Endothelial cell of umbilical vein (primary cell): ENCODE results near the gene EFNA5. TPM values are rescaled to one million over a fixed set of nuclear protein-coding genes. Genes with fewer than 3 reads are reported as not detected.

Source experiments
- BruUV-seq: library from RNA; stranded (reverse); fragments of 400-500 nt; replicated peaks from 2 replicates; lab custom pipeline; 2021; lab: Mats Ljungman, UMichigan
- CTCF ChIA-PET: fragments of 300-600, 350-600 bp; sonication (Branson Sonifier 250); formaldehyde crosslinking; loops from one replicate; lab custom pipeline; 2021; ENCODE audit warnings: antibody characterized with exemption, inconsistent platforms; lab: Charles Lee
- POLR2A ChIA-PET: fragments of 300-600, 350-600 bp; sonication (Branson Sonifier 250); formaldehyde crosslinking; loops from one replicate; lab custom pipeline; 2021; ENCODE audit warnings: antibody characterized with exemption, inconsistent platforms; lab: Charles Lee
- DNase-seq: peaks from one replicate; pipeline ENCODE4 v3.0.0-alpha.2; 2011; ENCODE audit warnings: low read depth, low spot score
- FAIRE-seq: peaks from 2 replicates; lab custom pipeline; 2011; peaks lifted over from hg19 to GRCh38; lab: Jason Lieb, UNC
- H2AFZ ChIP-seq: 2 replicates; pipeline ENCODE4 v1.6.0; 2012; ENCODE audit warnings: low read depth, low read length, control low read depth, inconsistent platforms
- H3K27ac ChIP-seq: 2 replicates; pipeline ENCODE4 v1.5.1; 2011; ENCODE audit warnings: low read depth, mild to moderate bottlenecking, control low read depth, low read length, moderate library complexity; ENCODE audit not compliant: insufficient read depth
- H3K27me3 ChIP-seq, 2 experiments: 2 replicates each; pipeline versions ENCODE4 v1.6.0 to v1.6.1; 2011; ENCODE audit warnings: low read length in 2 of 2, mixed read lengths in 1 of 2; ENCODE audit not compliant: control insufficient read depth in 2 of 2, insufficient read depth in 2 of 2
- H3K36me3 ChIP-seq, 2 experiments: 2 replicates in 1 of 2; 3 replicates in 1 of 2; pipeline ENCODE4 v1.5.1; 2011; ENCODE audit warnings: low read length in 2 of 2, mild to moderate bottlenecking in 1 of 2, moderate library complexity in 1 of 2; ENCODE audit not compliant: control insufficient read depth in 2 of 2, insufficient read depth in 2 of 2; ENCODE audit errors: extremely low read depth in 1 of 2
- H3K4me1 ChIP-seq: 3 replicates; pipeline ENCODE4 v1.5.1; 2011; ENCODE audit warnings: mild to moderate bottlenecking, low read length; ENCODE audit not compliant: control insufficient read depth, insufficient read depth; ENCODE audit errors: extremely low read depth
- H3K4me2 ChIP-seq: 2 replicates; pipeline ENCODE4 v1.6.1; 2011; ENCODE audit warnings: low read length, control low read depth, mixed read lengths; ENCODE audit not compliant: insufficient read depth
- H3K4me3 ChIP-seq, 3 experiments: fragments of 200-600 bp in 1 of 3; sonication (generic), shearing (Covaris generic) in 1 of 3; replicated peaks in 1 of 3; 2 replicates each; pipeline ENCODE4 v1.5.1; 2011 to 2016; ENCODE audit warnings: control low read depth in 3 of 3, low read length in 3 of 3, mild to moderate bottlenecking in 2 of 3, inconsistent platforms in 1 of 3, low read depth in 1 of 3, moderate library complexity in 1 of 3; ENCODE audit not compliant: insufficient read depth in 1 of 3
- H3K79me2 ChIP-seq: 2 replicates; pipeline ENCODE4 v1.6.0; 2012; ENCODE audit warnings: low read length, inconsistent platforms; ENCODE audit not compliant: control insufficient read depth, insufficient read depth
- H3K9ac ChIP-seq: replicated peaks from 2 replicates; pipeline ENCODE3; 2011; ENCODE audit warnings: low read length, control low read depth; ENCODE audit not compliant: insufficient read depth; ENCODE audit errors: extremely low read depth
- H3K9me1 ChIP-seq: replicated peaks from 3 replicates; pipeline ENCODE4 v1.6.0; 2011; ENCODE audit warnings: mild to moderate bottlenecking, low read length; ENCODE audit not compliant: control insufficient read depth, insufficient read depth; ENCODE audit errors: extremely low read depth
- H3K9me3 ChIP-seq: replicated peaks from 2 replicates; pipeline ENCODE4 v1.5.1; 2012; ENCODE audit warnings: low read length, inconsistent platforms; ENCODE audit not compliant: control insufficient read depth, insufficient read depth
- H4K20me1 ChIP-seq: replicated peaks from 2 replicates; pipeline ENCODE3; 2011; ENCODE audit warnings: mild to moderate bottlenecking, low read length; ENCODE audit not compliant: control insufficient read depth, insufficient read depth; ENCODE audit errors: extremely low read depth
- CTCF ChIP-seq, 2 donors: IDR thresholded peaks; 1 replicate in 1 of 2; 2 replicates in 1 of 2; pipeline ENCODE4 v1.5.1; 2011; ENCODE audit warnings: low read length in 2 of 2, mild to moderate bottlenecking in 2 of 2, moderate library complexity in 2 of 2, control low read depth in 1 of 2, inconsistent platforms in 1 of 2, low read depth in 1 of 2; ENCODE audit not compliant: insufficient read depth in 1 of 2; ENCODE audit errors: extremely low read depth in 1 of 2
- EZH2 ChIP-seq: IDR thresholded peaks from 2 replicates; pipeline ENCODE4 v1.6.1; 2012; ENCODE audit warnings: borderline replicate concordance, low read depth, mild to moderate bottlenecking, moderate library complexity, low read length, inconsistent platforms; ENCODE audit not compliant: severe bottlenecking
- FOS ChIP-seq: IDR thresholded peaks from 2 replicates; pipeline ENCODE4 v1.6.1; 2011; ENCODE audit warnings: mild to moderate bottlenecking, low read length, moderate library complexity, borderline replicate concordance; ENCODE audit not compliant: insufficient read depth
- GATA2 ChIP-seq: IDR thresholded peaks from 2 replicates; pipeline ENCODE4 v1.7.0; 2011; ENCODE audit warnings: low read depth, mild to moderate bottlenecking, moderate library complexity, mixed read lengths, low read length; ENCODE audit not compliant: insufficient read length, insufficient read depth
- JUN ChIP-seq: IDR thresholded peaks from 2 replicates; pipeline ENCODE4 v1.6.1; 2011; ENCODE audit warnings: borderline replicate concordance, low read depth; ENCODE audit not compliant: insufficient read length, insufficient read depth
- MAX ChIP-seq: IDR thresholded peaks from 2 replicates; pipeline ENCODE4 v1.6.1; 2011; ENCODE audit not compliant: insufficient read depth, insufficient read length
- MYC ChIP-seq: IDR thresholded peaks from one replicate; pipeline ENCODE4 v1.6.1; 2011; ENCODE audit warnings: mild to moderate bottlenecking, low read depth, low read length
- POLR2A ChIP-seq: IDR thresholded peaks from 2 replicates; pipeline ENCODE4 v1.6.1; 2012; ENCODE audit warnings: low read depth, mild to moderate bottlenecking, control low read depth, low read length
- POLR2AphosphoS5 ChIP-seq: IDR thresholded peaks from 2 replicates; pipeline ENCODE4 v1.6.1; 2012; ENCODE audit warnings: low read depth, mild to moderate bottlenecking, control low read depth, low read length, moderate library complexity; ENCODE audit not compliant: insufficient read depth
- dilution Hi-C: fragments of 300-500 bp; cut with MboI; formaldehyde crosslinking; loops from one replicate; pipeline ENCODE4 v1.15.0; 2019; ENCODE audit warnings: low sequenced_read_pairs; ENCODE audit not compliant: extremely low pct_ligation_motif_present
- intact Hi-C: fragments of 100-400 bp; cut with micrococcal nuclease; formaldehyde crosslinking; loops from one replicate; pipeline ENCODE4 v1.10.0; 2022
- polyA plus RNA-seq, 4 experiments: library from polyadenylated mRNA; depleted of rRNA in 3 of 4; stranded (reverse) in 3 of 4; unstranded in 1 of 4; fragments of >200 nt; gene quantifications; 2 replicates each; pipeline versions ENCODE4 v1.2.1 to v1.2.3, GENCODE V29; 2011 to 2012; ENCODE audit warnings: missing spikeins in 1 of 4
- total RNA-seq: library from RNA; stranded (reverse); gene quantifications from 2 replicates; pipeline ENCODE4 v1.2.3, GENCODE V29; 2021

EFNA5 gene
- total and polyA plus RNA-seq, 2 donors (not counting 3 experiments of a cell fraction or from before 2014, with no cell fraction given), result 13.6 to 22.1 TPM

- ChIA-PET POLR2A (no interaction called here), CTCF (interaction anchor here (1.3 kb wide), 1 partner anchor 9 kb away, joined by 4 read pairs; no protein-coding TSS in a partner anchor)
- Histone ChIP-seq H3K4me1 (no peaks in the 10 kb centered on the region), H3K27me3 (no peaks in the 10 kb centered on the region), H3K79me2 (no peaks in the 10 kb centered on the region), H3K9me1 (no peaks in the 10 kb centered on the region), H2AFZ (no peak overlapping the region), H4K20me1 (no peaks in the 10 kb centered on the region), H3K36me3 (no peaks in the 10 kb centered on the region), H3K9me3 (no peaks in the 10 kb centered on the region), H3K4me3 (no peak overlapping the region), H3K4me2 (no peak overlapping the region), H3K27ac (no peak overlapping the region), H3K9ac (no peak overlapping the region)
- DNase-seq (no peak), FAIRE-seq (no peak)
- intact Hi-C loops (no loop called here), dilution Hi-C loops (no loop called here)
- no peak for TF ChIP-seq MYC
- no peak for TF ChIP-seq EZH2
- no peak for TF ChIP-seq GATA2
- BruUV-seq, result no TSS peak
Observed at GRCh38 chr5:107408564-107408963, 262.2 kb downstream of the EFNA5 start.

- TF ChIP-seq FOS (no peak), CTCF (IDR thresholded peaks at IDR 0.05; ENCODE audit: extremely low read depth in 1 of 2, insufficient read depth in 1 of 2, low read depth in 1 of 2, low read length in 2 of 2) (no peak), EZH2 (no peak), MAX (no peak), POLR2A (no peak), MYC (no peak), GATA2 (no peak), JUN (no peak), POLR2AphosphoS5 (no peak)
- no TSS peak for BruUV-seq
- H3K27ac ChIP-seq, result no peak overlapping the region
- no peak overlapping the region for H3K4me2 ChIP-seq
- H4K20me1 ChIP-seq, result no peaks in the 10 kb centered on the region
- no peak overlapping the region for H3K9ac ChIP-seq
- no peak for FAIRE-seq
- intact Hi-C loops, result no loop called here
- H3K27me3 ChIP-seq, result no peaks in the 10 kb centered on the region
- H3K9me3 ChIP-seq, result no peaks in the 10 kb centered on the region
- H3K36me3 ChIP-seq, result no peaks in the 10 kb centered on the region
- dilution Hi-C loops, result no loop called here
- no peak for DNase-seq
- CTCF ChIA-PET, result interaction anchor here (0.5 to 1.9 kb wide), 3 partner anchors 10 to 35 kb away, joined by 4 to 5 read pairs (median 4); no protein-coding TSS in a partner anchor
- H3K9me1 ChIP-seq, result no peaks in the 10 kb centered on the region
- no peak overlapping the region for H2AFZ ChIP-seq
- H3K79me2 ChIP-seq, result no peaks in the 10 kb centered on the region
- H3K4me3 ChIP-seq, result no peak overlapping the region
- POLR2A ChIA-PET, result no interaction called here
- no peaks in the 10 kb centered on the region for H3K4me1 ChIP-seq
Observed at GRCh38 chr5:107407713-107408298, 262.9 kb downstream of the EFNA5 start.
